GM10847 (cell line): ENCODE data around the gene NAV3.

Experiments
- POLR2A ChIP-seq: IDR thresholded peaks from 2 replicates; pipeline ENCODE4 v1.6.1; 2011; ENCODE audit not compliant: insufficient read length; ENCODE audit errors: extremely low read depth

Gene NAV3, protein sequence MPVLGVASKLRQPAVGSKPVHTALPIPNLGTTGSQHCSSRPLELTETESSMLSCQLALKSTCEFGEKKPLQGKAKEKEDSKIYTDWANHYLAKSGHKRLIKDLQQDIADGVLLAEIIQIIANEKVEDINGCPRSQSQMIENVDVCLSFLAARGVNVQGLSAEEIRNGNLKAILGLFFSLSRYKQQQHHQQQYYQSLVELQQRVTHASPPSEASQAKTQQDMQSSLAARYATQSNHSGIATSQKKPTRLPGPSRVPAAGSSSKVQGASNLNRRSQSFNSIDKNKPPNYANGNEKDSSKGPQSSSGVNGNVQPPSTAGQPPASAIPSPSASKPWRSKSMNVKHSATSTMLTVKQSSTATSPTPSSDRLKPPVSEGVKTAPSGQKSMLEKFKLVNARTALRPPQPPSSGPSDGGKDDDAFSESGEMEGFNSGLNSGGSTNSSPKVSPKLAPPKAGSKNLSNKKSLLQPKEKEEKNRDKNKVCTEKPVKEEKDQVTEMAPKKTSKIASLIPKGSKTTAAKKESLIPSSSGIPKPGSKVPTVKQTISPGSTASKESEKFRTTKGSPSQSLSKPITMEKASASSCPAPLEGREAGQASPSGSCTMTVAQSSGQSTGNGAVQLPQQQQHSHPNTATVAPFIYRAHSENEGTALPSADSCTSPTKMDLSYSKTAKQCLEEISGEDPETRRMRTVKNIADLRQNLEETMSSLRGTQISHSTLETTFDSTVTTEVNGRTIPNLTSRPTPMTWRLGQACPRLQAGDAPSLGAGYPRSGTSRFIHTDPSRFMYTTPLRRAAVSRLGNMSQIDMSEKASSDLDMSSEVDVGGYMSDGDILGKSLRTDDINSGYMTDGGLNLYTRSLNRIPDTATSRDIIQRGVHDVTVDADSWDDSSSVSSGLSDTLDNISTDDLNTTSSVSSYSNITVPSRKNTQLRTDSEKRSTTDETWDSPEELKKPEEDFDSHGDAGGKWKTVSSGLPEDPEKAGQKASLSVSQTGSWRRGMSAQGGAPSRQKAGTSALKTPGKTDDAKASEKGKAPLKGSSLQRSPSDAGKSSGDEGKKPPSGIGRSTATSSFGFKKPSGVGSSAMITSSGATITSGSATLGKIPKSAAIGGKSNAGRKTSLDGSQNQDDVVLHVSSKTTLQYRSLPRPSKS (N-terminal part only)

DNA sequence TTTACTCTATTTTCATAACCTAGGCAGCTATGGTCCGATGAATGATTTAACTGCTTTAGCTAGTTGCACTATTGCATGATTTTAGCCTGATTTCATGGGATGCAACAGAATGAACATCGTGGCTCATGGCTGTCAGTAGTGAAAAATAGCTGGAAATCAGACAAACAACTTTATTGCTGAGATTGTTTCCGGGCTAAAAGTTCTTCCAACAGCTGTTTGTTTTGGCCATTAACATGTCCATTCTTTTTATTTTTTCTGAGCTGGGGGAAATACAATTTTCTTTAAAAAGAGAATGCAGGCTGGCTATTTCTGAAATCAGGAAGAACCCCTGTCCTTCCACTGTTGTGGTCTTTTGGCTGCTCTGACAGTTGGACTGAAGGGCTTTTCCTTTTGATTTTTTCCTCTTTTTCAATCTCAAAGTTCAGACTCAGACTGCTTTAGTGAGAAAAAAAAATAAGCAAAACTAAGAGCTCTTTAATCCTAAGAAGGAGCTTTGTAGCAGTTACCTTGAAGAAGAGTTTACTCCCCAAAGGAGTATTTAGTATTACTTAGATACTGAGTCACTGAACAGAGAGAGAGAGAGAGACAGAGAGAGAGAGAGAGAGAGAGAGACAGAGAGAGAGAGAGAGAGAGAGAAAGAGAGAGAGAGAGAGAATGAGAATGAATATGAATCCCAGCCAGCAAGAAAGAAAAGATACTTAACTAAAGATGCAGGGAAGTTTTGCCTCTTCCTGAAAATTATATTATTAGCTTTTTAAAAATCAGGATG lies at the start of gene NAV3:
TSS of gene NAV3 (plus strand) at position 312 of the 769 bp plus-strand sequence. CDS start 568 bp downstream, outside the sequence.
- TF ChIP-seq POLR2A: no peak

DNA sequence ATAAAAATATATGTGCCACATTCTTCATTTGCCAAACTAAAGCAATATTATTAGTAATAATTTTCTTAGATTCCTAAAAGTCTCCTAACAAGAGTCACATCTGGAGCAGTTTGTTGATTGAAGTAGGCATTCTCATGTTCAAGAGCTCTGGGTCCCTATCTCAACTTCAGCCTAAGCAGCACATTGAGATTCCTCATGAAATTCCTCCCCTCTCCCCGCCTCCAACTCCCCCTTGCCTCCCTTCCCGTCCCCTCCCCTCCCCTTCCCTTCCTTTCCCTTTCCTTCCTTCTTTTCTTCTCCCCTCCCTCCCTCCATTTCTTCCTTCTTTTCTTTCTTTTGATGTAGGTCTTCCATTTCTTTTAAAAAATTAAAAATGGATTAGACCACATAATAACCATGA lies 48.7 kb upstream of the NAV3 start:
- TF ChIP-seq POLR2A: no peak

DNA sequence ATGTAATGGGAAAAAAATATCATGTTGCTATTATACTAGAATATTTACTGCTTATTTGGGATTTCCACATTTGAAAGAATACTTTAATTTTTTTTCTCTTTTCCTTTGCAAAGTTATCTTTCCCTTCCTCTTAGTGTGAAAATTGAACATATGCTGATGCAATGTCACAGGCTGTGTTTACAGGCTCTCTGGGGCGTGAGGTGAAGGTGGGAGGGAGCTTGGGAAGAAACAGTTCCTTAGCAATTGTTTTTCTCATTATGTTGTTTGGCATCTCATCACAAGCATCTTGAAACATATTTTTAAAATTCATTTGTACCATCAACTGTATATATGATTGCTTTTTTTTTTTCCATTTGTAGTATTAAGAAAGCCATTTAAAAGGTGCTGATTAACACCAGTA lies 47.9 kb upstream of the NAV3 start:
- no peak for TF ChIP-seq POLR2A

DNA sequence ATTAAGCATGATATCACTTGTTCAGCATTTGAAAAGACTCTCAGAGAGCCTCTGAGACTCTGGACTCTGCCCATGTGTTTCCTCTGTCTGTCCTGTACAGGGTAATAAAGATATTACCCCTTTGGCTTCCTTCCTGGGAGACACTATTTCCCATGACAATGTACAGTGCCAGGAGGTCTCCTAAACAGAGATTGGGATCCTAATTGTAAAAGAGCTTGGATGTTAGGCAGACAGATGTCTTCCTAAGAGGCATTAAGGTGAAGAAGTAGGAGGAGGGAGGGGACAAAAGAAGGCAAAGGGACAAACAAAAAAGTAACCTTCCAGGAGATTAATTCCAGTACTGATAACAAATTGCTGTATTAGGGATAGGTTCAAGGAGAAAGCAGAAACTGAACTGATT lies 45.5 kb upstream of the NAV3 start:
- no peak for TF ChIP-seq POLR2A

DNA sequence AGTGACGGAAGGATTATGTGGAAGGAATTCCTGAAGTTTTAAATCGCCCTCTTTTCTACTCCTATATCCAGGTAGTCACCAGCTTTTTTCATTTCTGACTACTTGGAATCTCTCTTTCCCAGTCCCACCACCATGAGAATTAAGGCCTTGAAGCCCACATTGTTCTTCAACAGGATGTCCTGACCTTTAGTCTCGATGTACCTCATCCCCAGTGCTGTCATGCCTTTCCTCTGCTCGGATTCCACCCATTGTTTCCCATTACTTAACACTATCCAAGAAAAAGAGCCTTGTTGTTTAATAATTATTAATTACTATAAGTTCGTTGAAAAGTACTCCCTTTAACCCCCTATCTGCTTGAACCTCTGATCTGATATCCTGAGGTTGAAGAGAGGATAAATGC lies 44.0 kb upstream of the NAV3 start:
- no peak for TF ChIP-seq POLR2A

DNA sequence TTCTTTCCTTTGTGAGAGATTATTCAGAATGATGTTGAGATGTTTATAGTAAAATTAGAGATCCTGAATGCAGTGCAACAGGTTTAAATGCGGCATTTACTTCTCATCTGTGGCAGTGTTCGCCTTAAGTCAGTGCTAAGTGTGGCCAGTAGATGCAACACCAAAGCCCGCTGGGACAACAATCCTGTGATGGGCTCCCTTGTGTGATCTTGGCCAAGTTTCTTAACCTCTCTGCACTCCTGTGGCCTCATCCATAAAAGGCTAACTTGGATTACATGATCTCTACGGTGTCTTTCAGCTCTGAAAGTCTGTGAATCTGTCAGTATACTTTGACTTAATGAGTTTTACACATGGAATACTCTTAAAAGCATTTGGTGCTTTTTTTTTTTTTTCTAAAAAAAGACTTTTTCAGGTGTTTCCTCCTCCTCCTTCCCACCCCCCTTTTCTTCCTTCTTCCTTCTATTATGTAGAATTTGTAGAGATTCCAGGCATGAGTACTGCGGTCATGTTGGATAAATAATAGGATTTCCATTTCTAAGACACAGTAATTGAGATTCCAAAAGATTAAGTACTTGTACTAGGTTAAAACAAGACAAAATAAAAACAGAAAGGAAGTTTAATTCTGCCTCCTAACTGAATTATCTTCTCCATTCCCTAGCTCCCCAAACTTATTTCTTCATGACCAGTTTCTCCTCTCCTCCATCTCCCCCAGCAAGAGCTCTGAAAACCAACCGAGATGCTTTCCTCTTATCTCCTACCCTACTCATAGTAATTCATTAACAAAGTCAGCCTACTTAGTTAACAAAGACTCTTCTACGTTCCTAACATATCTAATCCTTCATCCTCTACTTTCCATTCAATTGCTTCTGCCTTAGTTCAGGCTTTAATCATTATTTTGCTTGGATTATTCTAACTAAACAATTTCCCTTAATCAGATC lies 42.2 kb upstream of the NAV3 start:
- TF ChIP-seq POLR2A: no peak

DNA sequence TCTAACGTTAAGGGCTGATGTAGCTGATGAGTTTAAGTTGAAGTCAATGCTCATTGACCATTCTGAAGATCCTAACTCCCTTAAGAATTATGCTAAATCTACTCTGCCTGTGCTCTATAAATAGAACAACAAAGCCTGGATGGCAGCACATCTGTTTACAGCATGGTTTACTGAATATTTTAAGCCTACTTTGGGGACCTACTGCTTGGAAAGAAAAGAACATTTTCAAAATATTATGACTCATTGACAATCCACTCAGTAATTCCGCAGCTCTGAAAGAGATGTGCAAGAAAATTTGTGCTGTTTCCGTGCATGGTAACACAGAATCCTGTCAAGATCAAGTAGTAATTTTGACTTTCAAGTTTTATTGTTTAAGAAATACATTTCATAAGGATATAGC lies 35.0 kb upstream of the NAV3 start:
- TF ChIP-seq POLR2A: no peak

DNA sequence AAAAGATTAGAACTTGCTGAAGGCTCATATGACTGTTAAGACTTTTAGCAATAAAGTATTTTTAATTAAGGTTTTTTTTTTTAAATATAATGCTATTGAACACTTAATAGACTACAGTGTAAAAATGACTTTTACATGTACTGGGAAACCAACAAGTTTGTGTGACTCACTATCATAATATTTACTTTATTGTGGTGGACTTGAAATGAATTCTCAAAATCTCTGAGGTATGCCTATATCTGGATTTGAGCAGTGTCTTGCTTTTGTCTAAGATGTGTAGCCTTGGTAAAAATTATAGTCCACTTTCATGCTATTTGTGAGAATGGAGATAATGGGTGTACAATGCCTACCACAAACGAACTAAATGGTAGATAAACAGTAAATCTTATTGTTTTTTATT lies 33.9 kb upstream of the NAV3 start:
- no peak for TF ChIP-seq POLR2A

DNA sequence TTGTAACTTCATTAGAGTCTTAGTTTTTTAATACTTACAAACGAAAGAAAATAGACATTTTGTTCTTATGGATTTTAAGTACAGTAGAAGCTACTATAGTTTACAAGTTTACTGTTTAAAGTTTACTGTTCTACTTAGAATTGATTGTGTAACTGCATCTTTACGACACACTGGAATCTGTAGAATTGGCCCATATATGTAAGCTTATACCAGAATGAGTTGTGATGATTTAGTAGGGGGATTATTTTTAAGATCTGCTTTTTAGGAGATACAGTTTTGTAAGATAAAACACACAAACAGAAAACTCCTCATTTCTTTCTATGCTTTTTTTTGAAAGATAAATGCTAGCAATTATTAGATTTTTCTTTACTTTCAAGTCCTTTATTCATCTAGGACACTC lies 30.2 kb upstream of the NAV3 start:
- TF ChIP-seq POLR2A: no peak

DNA sequence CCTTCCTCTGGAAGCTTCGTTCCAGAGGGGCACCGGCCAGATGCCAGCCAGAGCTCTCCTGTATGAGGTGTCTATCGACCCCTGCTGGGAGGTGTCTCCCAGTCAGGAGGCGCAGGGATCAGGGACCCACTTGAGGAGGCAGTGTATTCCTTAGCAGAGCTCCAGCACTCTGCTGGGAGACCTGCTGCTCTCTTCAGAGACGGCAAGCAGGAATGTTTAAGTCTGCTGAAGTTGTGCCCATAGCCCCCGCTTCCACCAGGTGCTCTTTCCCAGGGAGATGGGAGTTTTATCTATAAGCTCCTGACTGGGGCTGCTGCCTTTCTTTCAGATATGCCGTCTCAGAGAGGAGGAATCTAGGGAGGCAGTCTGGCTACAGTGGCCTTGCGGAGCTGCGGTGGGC lies 22.2 kb upstream of the NAV3 start:
- TF ChIP-seq POLR2A: no peak

DNA sequence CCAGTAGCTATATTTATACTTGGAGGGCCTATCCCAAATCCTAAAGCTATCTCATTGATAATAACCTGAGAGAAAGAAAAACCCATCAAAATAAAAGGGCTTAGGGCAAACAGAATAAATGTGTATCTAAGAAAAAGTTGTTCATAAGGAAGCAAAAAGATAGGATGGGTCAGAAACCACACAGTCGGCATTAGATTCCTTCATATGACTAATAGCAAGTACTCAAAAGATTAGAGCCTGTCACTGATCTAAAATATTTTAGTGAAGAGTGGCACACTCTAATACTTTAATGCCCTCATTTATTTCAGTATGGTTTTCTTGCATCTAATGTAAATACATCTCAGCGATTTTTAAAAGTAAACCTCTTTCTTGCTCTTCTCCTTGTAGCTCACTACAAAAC lies 17.1 kb upstream of the NAV3 start:
- TF ChIP-seq POLR2A: no peak

DNA sequence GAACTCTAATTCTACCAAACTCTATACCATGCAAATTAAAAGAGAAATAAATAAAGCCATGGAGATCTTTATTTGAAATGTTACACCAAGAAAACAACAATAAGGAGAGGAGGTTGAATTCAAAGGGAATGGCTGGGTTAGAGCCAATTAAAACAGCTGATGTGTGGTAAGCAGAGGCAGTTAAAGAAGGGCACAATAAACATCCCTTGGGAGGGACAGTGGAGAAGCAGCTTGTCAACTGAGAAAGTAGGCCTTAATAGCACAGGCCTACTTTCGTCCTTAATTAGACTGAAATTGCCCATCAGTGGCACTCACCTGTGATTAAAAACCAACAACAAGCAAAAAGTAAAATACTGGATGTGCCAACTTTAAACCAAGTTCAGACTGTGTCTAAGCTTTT lies 16.3 kb upstream of the NAV3 start:
- TF ChIP-seq POLR2A: no peak

DNA sequence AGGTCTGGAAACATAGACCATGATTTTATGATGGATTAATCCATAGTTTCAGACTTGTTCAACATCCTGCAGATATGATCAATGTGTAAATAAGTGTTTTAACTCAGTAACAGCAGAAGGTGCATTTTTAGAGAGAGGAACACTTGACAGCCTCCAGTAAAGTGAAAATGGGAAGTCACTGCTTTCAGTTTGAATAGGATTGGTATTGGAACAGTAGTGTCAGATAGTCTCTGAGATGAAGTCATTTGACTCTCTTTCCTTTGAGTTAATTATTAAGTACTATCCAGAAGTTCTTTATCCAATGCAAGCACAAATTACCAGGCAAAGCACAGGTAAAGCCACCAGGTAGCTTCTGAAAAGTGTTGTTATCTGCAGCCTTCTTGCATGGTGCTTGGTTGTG lies 14.5 kb upstream of the NAV3 start:
- TF ChIP-seq POLR2A: no peak

DNA sequence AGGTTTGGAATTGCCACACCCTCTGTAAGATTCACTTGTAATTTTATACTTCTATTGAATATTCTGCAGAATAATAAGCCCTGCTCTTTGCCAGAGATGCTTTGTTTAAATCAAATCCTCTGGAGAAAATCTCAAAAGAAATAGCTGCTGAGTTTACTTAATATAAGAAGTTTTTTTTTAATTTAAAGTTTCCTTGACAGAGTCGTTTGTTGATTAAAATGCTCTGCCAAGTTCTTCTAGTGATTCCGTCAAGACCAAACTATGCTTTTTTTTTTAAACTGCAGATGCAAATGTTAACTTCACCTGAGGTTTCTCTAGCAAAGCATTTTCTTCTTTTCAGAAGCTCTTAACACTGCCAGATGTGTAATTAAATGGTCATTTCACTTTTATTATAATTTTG lies 13.4 kb upstream of the NAV3 start:
- TF ChIP-seq POLR2A: no peak

DNA sequence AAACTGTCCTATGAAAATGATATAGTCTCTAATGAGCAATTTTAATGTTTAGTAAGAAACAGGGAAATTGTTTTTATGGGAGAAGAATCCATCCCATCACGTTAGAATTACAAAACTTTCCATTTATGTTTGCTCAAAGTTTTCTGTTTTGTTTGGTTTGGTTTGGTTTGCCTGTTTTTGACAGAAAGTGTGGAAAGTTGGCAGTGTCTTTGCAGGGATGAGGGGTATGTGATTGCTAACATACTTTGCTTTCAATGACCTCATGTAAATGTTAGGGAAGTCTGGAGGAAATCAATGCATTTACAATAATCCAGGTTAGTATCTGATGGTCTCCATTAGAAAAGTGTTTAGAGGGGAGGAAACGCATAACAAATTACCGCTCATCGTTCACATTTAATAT lies 12.3 kb upstream of the NAV3 start:
- no peak for TF ChIP-seq POLR2A
